ENCODE results near the gene FRMD3.

The FRMD3 gene

DNA sequence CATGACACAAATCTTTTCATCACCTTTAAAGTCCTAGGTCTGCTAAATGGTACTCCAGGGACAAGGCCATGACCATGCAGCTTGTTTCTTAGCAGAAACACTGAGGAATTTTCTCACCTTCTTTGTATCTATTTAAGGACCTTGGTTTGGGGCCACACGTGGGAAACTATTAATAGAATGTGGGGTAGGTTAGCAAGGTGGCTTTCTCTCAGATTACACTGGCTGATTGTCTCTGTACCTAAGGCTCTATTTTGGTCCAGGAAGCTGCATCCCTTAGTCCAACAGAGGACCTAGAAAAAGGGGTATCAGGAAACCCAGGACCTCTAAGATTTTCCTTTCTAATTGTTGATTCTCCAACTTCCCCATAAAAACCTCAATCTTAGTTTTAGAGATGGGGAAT, 36.3 kb upstream of the FRMD3 start:
- H2AFZ ChIP-seq (ENCODE audit: low read depth, low read length): no peak overlapping the region
- no peak overlapping the region for H2BK12ac ChIP-seq (ENCODE audit: low read length in 2 of 2)
- H3K36me3 ChIP-seq (ENCODE audit: control insufficient read depth in 1 of 2, insufficient read depth in 2 of 2, low read depth in 1 of 2, low read length in 2 of 2): no peaks in the 10 kb centered on the region
- no peak overlapping the region for H2BK15ac ChIP-seq (ENCODE audit: low read depth, poor library complexity, severe bottlenecking)
- no peak overlapping the region for H3K27ac ChIP-seq (ENCODE audit: low read length, poor library complexity, severe bottlenecking)
- H3K4ac ChIP-seq (ENCODE audit: low read depth in 1 of 2, low read length in 2 of 2): no peak overlapping the region
- no peak overlapping the region for H3K4me3 ChIP-seq (ENCODE audit: insufficient read depth in 1 of 2, low read depth in 1 of 2, low read length in 2 of 2)
- H3K79me1 ChIP-seq (replicated peaks; ENCODE audit: low read length, poor library complexity, severe bottlenecking): no peaks in the 10 kb centered on the region
- no peak overlapping the region for H3K18ac ChIP-seq (ENCODE audit: low read depth in 1 of 2, low read length in 2 of 2)
- no peak overlapping the region for H2BK5ac ChIP-seq (ENCODE audit: low read depth, low read length, poor library complexity, severe bottlenecking)
- no peak overlapping the region for H3K14ac ChIP-seq (ENCODE audit: low read length in 2 of 2)
- no peak overlapping the region for H3K9ac ChIP-seq (ENCODE audit: low read length)
- no peak overlapping the region for H4K8ac ChIP-seq (ENCODE audit: low read length)
- no peak for DNase-seq
- H2AK5ac ChIP-seq (ENCODE audit: low read length, severe bottlenecking): no peak overlapping the region
- no peak overlapping the region for H3K23ac ChIP-seq (ENCODE audit: low read length in 2 of 2)
- H2BK120ac ChIP-seq (ENCODE audit: low read depth, low read length): no peak overlapping the region
- H3K27me3 ChIP-seq (ENCODE audit: control insufficient read depth in 1 of 2, insufficient read depth in 1 of 2, low read length in 2 of 2): no peaks in the 10 kb centered on the region
- no peak overlapping the region for H4K91ac ChIP-seq (ENCODE audit: low read length)
- WGBS: no CpG with 5 or more reads among the region's 1 CpG
- no peaks in the 10 kb centered on the region for H3K4me1 ChIP-seq (ENCODE audit: control insufficient read depth, insufficient read depth, low read depth, low read length)
- peaks cover 14% of the 10 kb centered on the region for H3K9me3 ChIP-seq (ENCODE audit: control insufficient read depth, low read length)
- H3K4me2 ChIP-seq (ENCODE audit: low read length, poor library complexity, severe bottlenecking): no peak overlapping the region

DNA sequence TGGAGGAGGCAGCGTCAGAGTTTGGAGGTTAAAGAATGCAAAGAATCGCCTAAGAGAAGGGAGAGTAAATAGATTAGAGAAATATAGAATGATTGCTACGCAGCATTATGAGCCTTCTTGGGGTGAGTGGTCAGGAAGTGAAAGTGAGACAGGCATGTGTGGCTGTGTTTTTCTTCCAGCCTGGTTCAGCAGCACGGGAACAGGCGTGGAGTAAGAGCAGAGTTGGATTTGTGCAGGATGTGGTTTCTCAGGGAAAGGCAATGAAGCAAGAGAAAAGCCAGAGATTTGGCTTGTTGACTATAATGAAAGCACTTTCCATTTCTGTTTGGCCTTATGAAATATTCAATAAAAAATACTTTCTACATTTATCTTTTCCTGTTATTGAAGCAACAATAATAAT, 34.3 kb upstream of the FRMD3 start:
- Histone ChIP-seq H3K9me3 (ENCODE audit: control insufficient read depth, low read length) (peaks cover 4% of the 10 kb centered on the region), H2AK5ac (ENCODE audit: low read length, severe bottlenecking) (no peak overlapping the region), H3K4me3 (ENCODE audit: insufficient read depth in 1 of 2, low read depth in 1 of 2, low read length in 2 of 2) (no peak overlapping the region), H3K4me2 (ENCODE audit: low read length, poor library complexity, severe bottlenecking) (no peak overlapping the region), H3K27me3 (ENCODE audit: control insufficient read depth in 1 of 2, insufficient read depth in 1 of 2, low read length in 2 of 2) (no peaks in the 10 kb centered on the region), H3K27ac (ENCODE audit: low read length, poor library complexity, severe bottlenecking) (no peak overlapping the region), H2BK120ac (ENCODE audit: low read depth, low read length) (no peak overlapping the region), H3K36me3 (ENCODE audit: control insufficient read depth in 1 of 2, insufficient read depth in 2 of 2, low read depth in 1 of 2, low read length in 2 of 2) (no peaks in the 10 kb centered on the region), H3K4me1 (ENCODE audit: control insufficient read depth, insufficient read depth, low read depth, low read length) (no peaks in the 10 kb centered on the region), H2BK12ac (ENCODE audit: low read length in 2 of 2) (no peak overlapping the region), H3K18ac (ENCODE audit: low read depth in 1 of 2, low read length in 2 of 2) (no peak overlapping the region), H2BK15ac (ENCODE audit: low read depth, poor library complexity, severe bottlenecking) (no peak overlapping the region), H4K8ac (ENCODE audit: low read length) (no peak overlapping the region), H2AFZ (ENCODE audit: low read depth, low read length) (no peak overlapping the region), H2BK5ac (ENCODE audit: low read depth, low read length, poor library complexity, severe bottlenecking) (no peak overlapping the region), H3K79me1 (replicated peaks; ENCODE audit: low read length, poor library complexity, severe bottlenecking) (no peaks in the 10 kb centered on the region), H3K9ac (ENCODE audit: low read length) (no peak overlapping the region), H3K4ac (ENCODE audit: low read depth in 1 of 2, low read length in 2 of 2) (no peak overlapping the region), H3K14ac (ENCODE audit: low read length in 2 of 2) (no peak overlapping the region), H4K91ac (ENCODE audit: low read length) (no peak overlapping the region), H3K23ac (ENCODE audit: low read length in 2 of 2) (no peak overlapping the region)
- peak; percentile 51 for DNase-seq
- WGBS: 50% methylated on average over 5 of the region's 5 CpGs

DNA sequence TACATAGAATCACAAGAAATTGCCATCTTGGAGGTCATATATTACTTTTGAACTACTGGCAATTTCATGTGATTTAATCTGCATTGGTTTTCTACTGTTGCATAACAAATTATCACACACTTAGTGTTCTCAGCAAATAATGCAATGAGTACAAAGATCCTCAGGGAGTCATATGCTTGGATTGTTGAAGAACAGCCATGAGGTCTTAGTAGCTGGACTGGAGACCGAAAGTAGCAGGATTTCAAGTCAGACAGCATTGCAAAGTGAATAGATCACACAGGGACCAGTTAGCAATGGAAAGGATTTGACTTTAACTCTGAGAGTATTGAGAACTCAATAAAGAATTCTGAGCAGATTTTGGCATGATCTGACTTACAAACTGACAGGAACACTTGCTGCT, 32.2 kb upstream of the FRMD3 start:
- Histone ChIP-seq H3K27me3 (ENCODE audit: control insufficient read depth in 1 of 2, insufficient read depth in 1 of 2, low read length in 2 of 2) (no peaks in the 10 kb centered on the region), H2BK120ac (ENCODE audit: low read depth, low read length) (no peak overlapping the region), H4K8ac (ENCODE audit: low read length) (no peak overlapping the region), H3K79me1 (replicated peaks; ENCODE audit: low read length, poor library complexity, severe bottlenecking) (no peaks in the 10 kb centered on the region), H3K4me3 (ENCODE audit: insufficient read depth in 1 of 2, low read depth in 1 of 2, low read length in 2 of 2) (no peak overlapping the region), H3K14ac (ENCODE audit: low read length in 2 of 2) (no peak overlapping the region), H3K4ac (ENCODE audit: low read depth in 1 of 2, low read length in 2 of 2) (no peak overlapping the region), H4K91ac (ENCODE audit: low read length) (no peak overlapping the region), H2BK12ac (ENCODE audit: low read length in 2 of 2) (no peak overlapping the region), H2AK5ac (ENCODE audit: low read length, severe bottlenecking) (no peak overlapping the region), H2BK15ac (ENCODE audit: low read depth, poor library complexity, severe bottlenecking) (no peak overlapping the region), H3K27ac (ENCODE audit: low read length, poor library complexity, severe bottlenecking) (no peak overlapping the region), H3K18ac (ENCODE audit: low read depth in 1 of 2, low read length in 2 of 2) (no peak overlapping the region), H3K4me1 (ENCODE audit: control insufficient read depth, insufficient read depth, low read depth, low read length) (no peaks in the 10 kb centered on the region), H2BK5ac (ENCODE audit: low read depth, low read length, poor library complexity, severe bottlenecking) (no peak overlapping the region), H3K9ac (ENCODE audit: low read length) (peak overlapping the region; percentile 29), H3K36me3 (ENCODE audit: control insufficient read depth in 1 of 2, insufficient read depth in 2 of 2, low read depth in 1 of 2, low read length in 2 of 2) (no peaks in the 10 kb centered on the region), H3K23ac (ENCODE audit: low read length in 2 of 2) (no peak overlapping the region), H3K4me2 (ENCODE audit: low read length, poor library complexity, severe bottlenecking) (no peak overlapping the region), H3K9me3 (ENCODE audit: control insufficient read depth, low read length) (no peaks in the 10 kb centered on the region), H2AFZ (ENCODE audit: low read depth, low read length) (no peak overlapping the region)
- DNase-seq: no peak
- 84% methylated on average over 1 of the region's 1 CpG for WGBS

DNA sequence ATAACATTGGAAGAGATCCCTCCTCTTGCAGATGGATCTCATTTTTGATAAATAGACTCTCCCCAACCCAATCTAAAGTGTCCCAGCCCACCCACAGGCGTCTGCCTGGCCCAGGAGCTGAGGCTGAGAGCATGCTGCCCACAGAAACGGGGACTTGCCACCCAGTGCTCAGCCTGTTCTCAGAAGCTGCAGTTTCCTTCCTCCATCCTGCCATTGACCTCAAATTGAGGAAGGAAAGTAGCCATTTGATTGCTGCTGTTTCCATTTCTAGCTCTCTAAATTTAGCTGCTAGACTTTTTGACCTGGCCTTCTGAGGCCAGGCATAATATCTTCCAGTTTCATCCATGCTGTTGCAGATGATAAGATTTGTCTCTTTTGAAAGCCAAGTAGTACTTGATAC, 31.1 kb upstream of the FRMD3 start:
- no peak overlapping the region for H2BK12ac ChIP-seq (ENCODE audit: low read length in 2 of 2)
- WGBS: 19% methylated on average over 2 of the region's 2 CpGs
- H3K9ac ChIP-seq (ENCODE audit: low read length): no peak overlapping the region

More for the DNA sequence above, 31.1 kb upstream of the FRMD3 start:
- no peak overlapping the region for H2AFZ ChIP-seq (ENCODE audit: low read depth, low read length)
- no peaks in the 10 kb centered on the region for H3K27me3 ChIP-seq (ENCODE audit: control insufficient read depth in 1 of 2, insufficient read depth in 1 of 2, low read length in 2 of 2)
- no peak for DNase-seq
- no peak overlapping the region for H3K27ac ChIP-seq (ENCODE audit: low read length, poor library complexity, severe bottlenecking)
- H2BK5ac ChIP-seq (ENCODE audit: low read depth, low read length, poor library complexity, severe bottlenecking): no peak overlapping the region
- H2AK5ac ChIP-seq (ENCODE audit: low read length, severe bottlenecking): no peak overlapping the region
- no peak overlapping the region for H3K23ac ChIP-seq (ENCODE audit: low read length in 2 of 2)
- H3K4ac ChIP-seq (ENCODE audit: low read depth in 1 of 2, low read length in 2 of 2): no peak overlapping the region
- H3K4me1 ChIP-seq (ENCODE audit: control insufficient read depth, insufficient read depth, low read depth, low read length): no peaks in the 10 kb centered on the region
- no peak overlapping the region for H3K4me2 ChIP-seq (ENCODE audit: low read length, poor library complexity, severe bottlenecking)
- H3K9me3 ChIP-seq (ENCODE audit: control insufficient read depth, low read length): no peaks in the 10 kb centered on the region
- no peak overlapping the region for H3K4me3 ChIP-seq (ENCODE audit: insufficient read depth in 1 of 2, low read depth in 1 of 2, low read length in 2 of 2)
- no peak overlapping the region for H3K14ac ChIP-seq (ENCODE audit: low read length in 2 of 2)
- H2BK15ac ChIP-seq (ENCODE audit: low read depth, poor library complexity, severe bottlenecking): no peak overlapping the region
- H3K79me1 ChIP-seq (replicated peaks; ENCODE audit: low read length, poor library complexity, severe bottlenecking): no peaks in the 10 kb centered on the region
- H3K18ac ChIP-seq (ENCODE audit: low read depth in 1 of 2, low read length in 2 of 2): no peak overlapping the region
- no peaks in the 10 kb centered on the region for H3K36me3 ChIP-seq (ENCODE audit: control insufficient read depth in 1 of 2, insufficient read depth in 2 of 2, low read depth in 1 of 2, low read length in 2 of 2)
- H4K91ac ChIP-seq (ENCODE audit: low read length): no peak overlapping the region
- H2BK120ac ChIP-seq (ENCODE audit: low read depth, low read length): no peak overlapping the region
- H4K8ac ChIP-seq (ENCODE audit: low read length): no peak overlapping the region
